ENCODE measurements around the gene BLOC1S3.
A peak's percentile ranks its signal among the peaks of the same experiment; 100 is the strongest.

BLOC1S3 gene

GRCh38 chr19:45162608-45163143 is 15.9 kb upstream of the BLOC1S3 start:
- DNase-seq = no peak

GRCh38 chr19:45163156-45163555 is 15.4 kb upstream of the BLOC1S3 start:
- DNase-seq = no peak

GRCh38 chr19:45163751-45164460 is 14.7 kb upstream of the BLOC1S3 start:
- DNase-seq = no peak

- peak; percentile 42 for DNase-seq
Observed at GRCh38 chr19:45164577-45165335, 13.8 kb upstream of the BLOC1S3 start.

GRCh38 chr19:45166723-45167252 is 11.8 kb upstream of the BLOC1S3 start:
- DNase-seq = no peak

- no peak for DNase-seq
Observed at GRCh38 chr19:45168767-45169351, 9.7 kb upstream of the BLOC1S3 start.

GRCh38 chr19:45169602-45170001 is 9.0 kb upstream of the BLOC1S3 start:
- no peak for DNase-seq

GRCh38 chr19:45170146-45171106 is 8.2 kb upstream of the BLOC1S3 start:
- DNase-seq = no peak

GRCh38 chr19:45171211-45171623 is 7.4 kb upstream of the BLOC1S3 start:
- peak; percentile 55 for DNase-seq

- peak; percentile 36 for DNase-seq
Observed at GRCh38 chr19:45172173-45172572, 6.4 kb upstream of the BLOC1S3 start.

GRCh38 chr19:45172611-45173208 is 5.9 kb upstream of the BLOC1S3 start:
- no peak for DNase-seq

GRCh38 chr19:45173816-45174215 is 4.8 kb upstream of the BLOC1S3 start:
- no peak for DNase-seq

GRCh38 chr19:45175515-45176345 is 2.9 kb upstream of the BLOC1S3 start:
- no peak for DNase-seq

- no peak for DNase-seq
Observed at GRCh38 chr19:45177817-45178261, 745 bp upstream of the BLOC1S3 start, which contains the start of gene TRAPPC6A. TSS of gene TRAPPC6A (minus strand) at chr19:45178237. CDS start at chr19:45178218, 19 bp downstream.

- DNase-seq = peak; percentile 50
Observed at GRCh38 chr19:45179072-45179891, 698 bp downstream of the BLOC1S3 start.

GRCh38 chr19:45179892-45180370 is 1.3 kb downstream of the BLOC1S3 start:
- no peak for DNase-seq

GRCh38 chr19:45180936-45181335 is 2.4 kb downstream of the BLOC1S3 start:
- no peak for DNase-seq

- DNase-seq = no peak
Observed at GRCh38 chr19:45182758-45183157, 4.2 kb downstream of the BLOC1S3 start.

GRCh38 chr19:45184115-45184514 is 5.5 kb downstream of the BLOC1S3 start:
- DNase-seq = no peak

All from activated T-cell treated with anti-CD3 and anti-CD28 coated beads, Interleukin-2, amount 50 U/mL, for 1 hour (primary cell).